Fibroblast of pulmonary artery (primary cell): ENCODE results near the gene SLC38A10.

Experiments
- DNase-seq: peaks from one replicate; pipeline ENCODE4 v3.0.0-alpha.2; 2010; ENCODE audit warnings: low read depth
- H3K4me3 ChIP-seq: replicated peaks from 2 replicates; pipeline ENCODE4 v1.5.1; 2011; ENCODE audit warnings: low read depth, mild to moderate bottlenecking, control low read depth, low read length, moderate library complexity
- TF ChIP-seq, protein P1 (sequence below): IDR thresholded peaks from 2 replicates; pipeline ENCODE4 v1.5.1; 2011; ENCODE audit warnings: mild to moderate bottlenecking, control low read depth, low read length, inconsistent platforms; ENCODE audit errors: missing control alignments

Gene SLC38A10

DNA sequence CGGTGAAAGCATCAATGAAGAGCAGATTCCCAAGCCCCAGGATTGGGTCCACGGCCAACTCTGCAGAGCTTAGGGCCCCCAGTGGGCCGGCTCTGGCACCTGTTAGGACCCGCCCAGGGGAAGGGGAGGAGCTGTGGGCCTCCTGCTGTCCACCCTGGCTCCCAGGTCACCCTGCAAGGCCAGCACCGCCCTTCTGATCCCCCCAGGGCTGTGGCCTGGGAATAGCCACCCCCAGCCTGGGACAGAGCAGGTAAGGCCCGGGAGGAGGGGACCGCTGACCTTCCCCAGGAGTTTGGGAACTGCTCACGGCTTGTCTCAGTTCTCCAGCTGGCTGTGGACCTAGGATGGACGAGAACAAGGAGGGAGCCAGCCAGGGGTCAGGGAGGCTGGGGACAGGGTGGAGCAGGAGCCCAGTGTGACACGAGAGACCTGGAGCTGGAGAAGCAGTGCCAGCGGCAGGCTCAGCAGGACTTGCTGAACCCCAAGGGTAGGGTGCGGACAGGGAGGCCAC is 39.3 kb upstream of the SLC38A10 start:
- TF ChIP-seq, protein P1, sequence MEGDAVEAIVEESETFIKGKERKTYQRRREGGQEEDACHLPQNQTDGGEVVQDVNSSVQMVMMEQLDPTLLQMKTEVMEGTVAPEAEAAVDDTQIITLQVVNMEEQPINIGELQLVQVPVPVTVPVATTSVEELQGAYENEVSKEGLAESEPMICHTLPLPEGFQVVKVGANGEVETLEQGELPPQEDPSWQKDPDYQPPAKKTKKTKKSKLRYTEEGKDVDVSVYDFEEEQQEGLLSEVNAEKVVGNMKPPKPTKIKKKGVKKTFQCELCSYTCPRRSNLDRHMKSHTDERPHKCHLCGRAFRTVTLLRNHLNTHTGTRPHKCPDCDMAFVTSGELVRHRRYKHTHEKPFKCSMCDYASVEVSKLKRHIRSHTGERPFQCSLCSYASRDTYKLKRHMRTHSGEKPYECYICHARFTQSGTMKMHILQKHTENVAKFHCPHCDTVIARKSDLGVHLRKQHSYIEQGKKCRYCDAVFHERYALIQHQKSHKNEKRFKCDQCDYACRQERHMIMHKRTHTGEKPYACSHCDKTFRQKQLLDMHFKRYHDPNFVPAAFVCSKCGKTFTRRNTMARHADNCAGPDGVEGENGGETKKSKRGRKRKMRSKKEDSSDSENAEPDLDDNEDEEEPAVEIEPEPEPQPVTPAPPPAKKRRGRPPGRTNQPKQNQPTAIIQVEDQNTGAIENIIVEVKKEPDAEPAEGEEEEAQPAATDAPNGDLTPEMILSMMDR, result no peak

DNA sequence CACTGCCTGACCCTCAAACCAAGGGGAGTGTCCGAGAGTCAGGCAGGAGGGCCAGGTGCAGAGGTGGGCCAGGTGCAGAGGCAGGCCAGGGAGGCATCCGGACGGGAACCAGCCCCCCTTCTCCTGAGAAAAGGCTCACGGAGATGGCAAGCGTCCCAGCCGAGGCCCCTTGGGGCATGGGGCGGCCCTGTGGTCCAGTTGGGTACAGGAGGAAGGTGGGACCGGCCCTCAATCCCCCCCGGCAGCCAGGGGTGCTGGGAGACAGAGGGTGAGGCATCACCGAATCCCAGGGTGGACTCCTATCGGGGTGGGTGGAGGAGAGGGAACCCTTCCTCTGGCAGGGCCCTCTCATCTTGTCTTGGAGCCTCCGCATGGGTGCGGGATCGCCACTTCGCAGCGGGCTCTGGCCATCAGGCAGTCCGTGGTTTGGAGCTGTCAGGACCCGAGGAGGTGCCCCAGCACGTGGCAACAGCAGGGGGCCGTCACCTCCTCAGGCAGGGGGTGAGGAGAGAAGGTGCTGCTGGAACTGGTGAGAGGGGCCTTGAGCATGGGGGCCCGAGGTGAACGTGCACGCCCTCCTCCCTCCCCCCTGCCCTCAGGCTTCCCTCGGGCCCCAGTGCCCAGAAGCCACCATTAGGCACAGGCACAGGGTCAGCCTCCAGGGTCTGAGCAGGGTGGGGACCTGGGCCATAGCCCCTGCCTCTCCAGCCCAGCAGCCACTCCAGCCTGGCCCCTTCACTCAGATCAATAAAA is 38.7 kb upstream of the SLC38A10 start:
- H3K4me3 ChIP-seq, result no peak overlapping the region
- DNase-seq, result no peak
- TF ChIP-seq, protein P1, result no peak

More for the DNA sequence above, 39.3 kb upstream of the SLC38A10 start:
- H3K4me3 ChIP-seq, result no peak overlapping the region
- no peak for DNase-seq

DNA sequence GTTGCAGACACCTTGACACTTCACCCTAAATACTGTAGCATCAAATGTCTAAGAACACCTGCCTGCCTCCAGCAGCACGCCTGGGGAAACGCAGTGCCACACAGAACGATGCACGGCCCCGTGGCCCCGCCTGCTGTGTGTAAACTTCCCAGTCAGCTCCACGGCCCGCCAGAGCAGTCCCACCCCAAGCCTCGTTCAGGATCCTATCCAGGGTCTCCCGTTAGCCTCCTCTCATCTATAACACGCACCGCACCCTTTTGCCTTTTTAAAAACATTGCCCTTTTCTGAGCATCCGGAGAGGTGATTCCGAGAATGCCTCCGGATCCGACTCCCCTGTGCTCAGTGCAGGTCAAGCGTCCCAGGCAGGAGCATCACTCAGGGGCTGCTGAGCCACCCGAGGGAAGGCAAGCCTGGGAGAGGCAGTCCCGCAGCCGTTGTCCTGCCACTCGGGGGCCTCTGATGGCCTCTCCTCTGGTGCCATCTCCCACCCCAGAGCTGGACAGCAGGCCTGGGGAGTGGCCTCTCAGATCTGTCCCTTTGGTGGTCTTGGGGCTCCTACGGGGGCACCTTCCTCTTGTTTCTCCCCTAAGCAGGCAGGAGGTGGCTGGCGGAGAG is 37.9 kb upstream of the SLC38A10 start:
- H3K4me3 ChIP-seq, result no peak overlapping the region
- TF ChIP-seq, protein P1, result no peak
- no peak for DNase-seq

DNA sequence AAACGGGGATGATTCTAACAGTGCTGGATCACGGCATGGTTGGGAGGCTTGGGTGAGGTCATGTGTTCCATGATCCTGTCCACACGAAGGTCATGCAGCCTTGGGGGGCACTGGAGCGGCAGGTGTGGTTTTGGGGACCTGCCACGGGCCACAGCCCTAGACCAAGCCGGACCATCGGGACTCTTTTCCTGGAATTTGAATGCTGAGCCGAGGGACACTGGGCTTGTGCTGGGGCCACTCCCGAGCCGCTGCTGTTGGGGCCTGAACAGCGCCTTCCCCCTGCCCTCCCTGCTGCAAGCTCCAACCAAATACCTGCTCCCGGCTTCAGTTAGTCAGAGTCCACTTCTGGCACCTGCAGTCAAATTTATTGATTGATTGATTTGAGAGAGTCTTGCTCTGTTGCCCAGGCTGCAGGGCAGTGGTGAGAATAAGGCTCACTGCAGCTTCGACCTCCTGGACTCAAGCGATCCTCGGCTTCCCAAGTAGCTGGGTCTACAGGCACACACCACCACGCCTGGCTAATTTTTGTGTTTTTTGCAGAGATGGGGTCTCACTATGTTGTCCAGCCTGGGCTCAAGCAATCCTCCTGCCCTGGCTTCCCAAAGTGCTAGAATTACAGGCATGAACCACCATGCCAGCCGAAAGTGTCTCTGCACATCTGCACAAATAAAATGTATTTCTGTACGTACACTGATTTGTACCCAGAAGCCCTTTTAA is 37.2 kb upstream of the SLC38A10 start:
- DNase-seq, result no peak
- TF ChIP-seq, protein P1, result no peak
- H3K4me3 ChIP-seq, result no peak overlapping the region

DNA sequence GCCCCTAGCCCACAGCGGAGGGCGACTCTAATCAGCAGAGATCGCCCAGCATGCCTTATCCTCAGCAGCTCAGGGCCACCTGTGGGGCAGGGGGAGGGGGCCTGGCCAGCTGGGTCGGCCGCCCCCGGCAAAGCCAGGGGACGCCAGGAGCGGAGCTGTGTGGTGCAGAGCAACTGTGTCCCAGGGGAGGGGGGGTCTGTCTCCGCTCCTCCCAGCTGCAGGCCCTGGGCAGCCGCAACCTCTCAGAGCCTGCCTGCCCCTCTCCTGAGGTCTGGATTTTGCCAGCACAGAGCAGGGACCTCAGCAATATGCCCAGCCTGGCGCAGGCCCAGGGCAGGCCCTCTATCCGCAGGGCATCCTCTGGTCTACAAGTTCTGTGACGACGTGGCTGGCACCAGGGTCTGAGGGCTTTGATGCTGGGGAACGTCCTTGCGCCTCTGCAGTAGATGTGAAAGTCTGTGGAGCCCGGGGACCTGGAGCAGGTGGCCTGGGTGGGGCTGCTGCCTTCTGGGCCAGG is 36.5 kb upstream of the SLC38A10 start:
- no peak overlapping the region for H3K4me3 ChIP-seq
- TF ChIP-seq, protein P1, result no peak
- no peak for DNase-seq

DNA sequence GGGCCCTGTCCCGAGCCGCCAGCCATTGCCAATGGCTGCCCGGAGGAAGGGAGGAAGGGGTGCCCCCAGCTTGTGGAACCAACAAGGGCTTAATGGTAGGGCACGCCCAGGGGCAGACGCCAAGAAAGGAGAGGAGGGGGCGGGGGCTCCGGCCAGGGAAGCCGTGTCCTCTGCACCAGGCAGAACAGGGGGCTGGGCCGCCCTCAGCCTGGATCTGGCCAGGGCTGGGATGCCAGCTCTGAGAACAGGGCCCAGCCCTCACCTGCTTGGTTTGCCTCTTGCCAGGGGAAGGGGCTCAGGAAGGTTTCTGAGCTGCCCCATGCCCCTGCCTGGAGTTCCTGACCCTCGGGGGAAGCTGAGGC is 35.8 kb upstream of the SLC38A10 start:
- DNase-seq, result no peak
- H3K4me3 ChIP-seq, result no peak overlapping the region
- TF ChIP-seq, protein P1, result no peak
